ENCODE measurements around the gene RASSF3.
"Not testable (repeated sequence)": the region's sequence is repeated elsewhere in the genome, so short reads cannot be mapped to it uniquely, and the experiment has no call there.

Gene RASSF3

GRCh38 chr12:64673490-64674169, 63.3 kb downstream of the RASSF3 start:
- DNase-seq = no peak

DNA sequence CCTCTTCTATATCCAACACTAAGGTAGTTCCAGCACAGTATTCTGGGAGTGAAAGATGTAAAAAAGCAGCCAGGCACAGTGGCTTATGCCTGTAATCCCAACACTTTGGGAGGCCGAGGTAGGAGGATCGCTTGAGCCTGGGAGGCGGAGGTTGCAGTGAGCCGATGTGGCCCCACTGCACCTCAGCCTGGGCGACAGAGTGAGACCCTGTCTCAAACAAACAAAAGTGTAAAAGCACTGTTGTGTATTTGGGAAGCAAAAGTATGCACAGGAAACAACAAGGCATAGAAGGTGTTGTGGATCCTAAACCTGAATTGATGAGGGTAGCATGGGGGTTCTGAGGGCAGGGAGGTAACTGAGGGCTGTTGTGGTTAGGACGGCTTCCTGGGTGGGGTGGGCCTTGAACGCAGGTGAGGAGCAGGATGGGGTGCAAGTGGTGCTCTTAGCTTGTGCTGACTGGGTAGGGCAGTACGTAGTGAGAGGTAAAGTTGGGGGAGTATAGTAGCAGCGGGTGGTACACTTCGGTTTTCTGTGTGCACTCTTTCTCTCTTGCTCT, 64.2 kb downstream of the RASSF3 start:
- no peak for DNase-seq

GRCh38 chr12:64675795-64676194, 65.5 kb downstream of the RASSF3 start:
- DNase-seq = no peak

GRCh38 chr12:64678248-64678647, 68.0 kb downstream of the RASSF3 start:
- DNase-seq = no peak

DNA sequence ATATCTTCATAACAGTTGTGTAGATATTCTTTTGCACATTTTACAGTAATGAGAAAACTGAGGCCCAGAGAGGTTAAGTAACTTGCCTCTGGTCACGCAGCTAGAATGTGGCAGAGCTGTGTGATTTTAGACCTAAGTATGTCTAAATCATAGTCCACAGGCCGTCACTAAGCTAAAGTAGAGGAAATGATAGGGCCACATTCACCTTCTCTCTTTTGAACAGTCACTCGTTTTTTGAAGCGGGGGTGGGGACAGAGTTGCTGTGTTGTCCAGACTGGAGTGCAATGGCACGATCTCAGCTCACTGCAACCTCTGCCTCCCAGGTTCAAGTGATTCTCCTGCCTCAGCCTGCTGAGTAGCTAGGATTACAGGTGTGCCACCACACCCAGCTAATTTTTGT, 68.5 kb downstream of the RASSF3 start:
- no peak for DNase-seq

GRCh38 chr12:64679487-64680001, 69.2 kb downstream of the RASSF3 start:
- DNase-seq = peak; percentile 55

- no peak for DNase-seq
Observed at GRCh38 chr12:64680235-64680634, 69.9 kb downstream of the RASSF3 start.

- peak; percentile 48 for DNase-seq
Observed at GRCh38 chr12:64681200-64682052, 71.1 kb downstream of the RASSF3 start.

GRCh38 chr12:64682572-64683277, 72.4 kb downstream of the RASSF3 start:
- DNase-seq = no peak

DNA sequence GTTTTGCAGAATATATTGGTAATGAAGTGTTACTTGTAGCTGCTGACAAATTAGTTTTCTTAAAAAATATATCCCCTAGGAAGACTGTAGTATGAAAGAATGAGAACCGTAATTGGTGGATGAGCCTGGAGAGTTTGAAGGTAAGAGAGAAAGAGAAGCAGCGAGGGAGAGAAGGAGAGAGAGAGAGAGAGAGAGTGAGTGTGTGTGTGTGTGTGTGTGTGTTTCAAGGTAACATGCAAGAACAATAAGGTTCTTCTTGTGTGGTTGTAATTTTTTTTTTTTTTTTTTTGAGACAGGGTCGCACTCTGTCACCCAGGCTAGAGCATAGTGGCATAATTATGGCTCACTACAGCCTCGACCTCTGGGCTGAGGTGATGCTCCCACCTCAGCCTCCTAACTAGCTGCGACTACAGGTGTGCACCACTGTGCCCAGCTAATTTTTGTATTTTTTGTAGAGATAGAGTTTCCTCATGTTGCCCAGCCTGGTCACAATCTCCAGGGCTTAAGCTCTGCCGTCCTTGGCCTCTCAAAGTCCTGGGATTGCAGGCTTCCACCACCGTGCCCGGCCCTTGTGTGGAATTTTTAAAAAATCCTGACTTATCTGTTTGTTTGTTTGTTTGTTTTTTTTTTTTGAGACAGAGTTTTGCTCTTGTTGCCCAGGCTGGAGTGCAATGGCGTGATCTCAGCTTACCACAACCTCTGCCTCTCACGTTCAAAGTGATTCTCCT, 73.7 kb downstream of the RASSF3 start:
- DNase-seq = no peak

GRCh38 chr12:64685050-64685449, 74.8 kb downstream of the RASSF3 start:
- DNase-seq = no peak

DNA sequence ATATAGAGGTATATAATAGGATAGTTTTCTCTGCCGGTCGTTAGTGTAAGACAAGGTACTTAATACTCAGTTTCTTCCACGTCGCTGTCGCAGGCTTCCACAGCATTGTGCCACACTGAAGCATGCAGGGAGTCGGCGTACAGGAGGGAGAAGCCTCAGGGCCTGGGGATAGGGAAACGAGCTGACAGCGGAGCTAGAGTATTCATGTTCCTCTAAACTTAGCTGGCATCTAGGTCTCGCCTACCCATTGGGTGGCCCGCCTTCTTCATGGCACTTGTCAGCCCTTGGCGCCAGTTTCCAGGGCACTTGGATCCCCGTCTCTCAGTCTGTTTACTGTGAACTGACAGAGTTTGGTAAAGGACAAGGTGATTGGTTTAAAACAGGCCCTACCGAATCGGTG, 75.3 kb downstream of the RASSF3 start:
- no peak for DNase-seq

DNA sequence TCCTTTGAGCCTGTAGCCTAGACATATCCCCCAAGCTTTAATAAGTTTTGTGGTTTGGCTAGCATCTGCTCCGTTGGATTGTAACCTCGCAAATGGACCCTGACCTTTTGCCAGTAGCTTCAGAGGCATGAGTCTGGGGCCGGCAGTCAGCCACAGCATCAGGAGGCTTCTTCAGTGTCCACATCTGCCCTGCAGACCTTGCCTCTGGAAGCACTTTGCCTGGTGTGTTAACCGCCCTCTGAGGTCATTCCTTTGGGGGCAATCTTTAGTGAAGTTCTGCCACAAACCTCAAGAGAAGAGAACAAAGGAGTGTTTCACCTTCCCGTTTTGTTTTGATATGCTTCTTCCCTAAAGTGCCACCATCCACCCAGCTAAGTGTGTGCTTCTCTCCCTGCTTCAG, 77.5 kb downstream of the RASSF3 start:
- no peak for DNase-seq

DNA sequence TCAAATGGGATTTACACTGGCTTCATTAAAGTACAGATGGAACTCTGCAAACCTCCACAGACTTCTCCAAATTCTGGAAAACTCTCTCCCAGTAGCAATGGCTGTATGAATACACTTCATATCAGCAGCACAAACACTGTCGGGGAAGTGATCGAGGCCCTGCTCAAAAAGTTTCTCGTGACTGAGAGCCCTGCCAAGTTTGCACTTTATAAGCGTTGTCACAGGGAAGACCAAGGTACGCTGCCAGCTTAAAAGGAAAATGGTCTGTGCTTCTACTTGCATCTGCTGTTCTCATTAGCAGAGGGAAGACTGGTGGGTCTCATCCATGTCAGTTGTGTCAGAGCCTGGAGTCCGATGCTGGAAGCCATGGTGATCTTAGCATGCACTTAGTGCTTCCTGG, 77.9 kb downstream of the RASSF3 start:
- DNase-seq = no peak

DNA sequence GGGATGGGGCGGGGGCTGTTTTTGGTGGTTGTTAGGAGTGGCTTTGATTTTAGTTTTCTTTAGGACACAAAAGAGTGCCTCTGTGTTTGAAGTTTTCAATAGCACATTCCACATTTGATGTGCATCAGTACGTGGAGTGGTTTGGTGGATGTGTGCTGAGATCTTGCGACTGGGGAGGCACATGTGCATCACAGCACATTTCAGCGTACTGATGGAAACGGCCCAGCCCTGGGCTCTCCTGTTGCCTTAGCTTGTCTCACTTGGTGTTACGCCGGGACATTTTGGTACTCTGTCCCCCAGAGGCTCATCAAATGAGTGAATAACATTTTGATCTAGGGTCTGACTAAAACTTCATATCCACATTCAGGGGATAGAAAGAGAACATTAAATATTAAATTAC, 78.4 kb downstream of the RASSF3 start:
- no peak for DNase-seq

DNA sequence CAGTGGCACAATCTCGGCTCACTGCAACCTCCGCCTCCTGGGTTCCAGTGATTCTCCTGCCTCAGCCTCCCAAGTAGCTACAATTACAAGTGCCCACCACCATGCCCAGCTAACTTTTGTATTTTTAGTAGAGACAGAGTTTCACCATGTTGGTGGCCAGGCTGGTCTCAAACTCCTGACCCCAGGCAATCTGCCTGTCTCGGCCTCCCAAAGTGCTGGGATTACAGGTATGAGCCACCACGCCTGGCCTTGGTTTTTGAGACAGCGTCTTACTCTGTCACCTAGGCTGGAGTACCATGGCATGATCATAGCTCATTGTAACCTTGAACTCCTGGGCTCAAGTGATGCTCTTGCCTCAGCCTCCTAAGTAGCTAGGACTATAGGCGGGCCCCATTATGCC, 79.9 kb downstream of the RASSF3 start:
- DNase-seq = not testable (repeated sequence)

- DNase-seq = no peak
Observed at GRCh38 chr12:64691227-64691794, 81.0 kb downstream of the RASSF3 start.

GRCh38 chr12:64691795-64692583, 81.7 kb downstream of the RASSF3 start:
- DNase-seq = no peak

- DNase-seq = no peak
Observed at GRCh38 chr12:64694130-64695040, 84.1 kb downstream of the RASSF3 start.

DNA sequence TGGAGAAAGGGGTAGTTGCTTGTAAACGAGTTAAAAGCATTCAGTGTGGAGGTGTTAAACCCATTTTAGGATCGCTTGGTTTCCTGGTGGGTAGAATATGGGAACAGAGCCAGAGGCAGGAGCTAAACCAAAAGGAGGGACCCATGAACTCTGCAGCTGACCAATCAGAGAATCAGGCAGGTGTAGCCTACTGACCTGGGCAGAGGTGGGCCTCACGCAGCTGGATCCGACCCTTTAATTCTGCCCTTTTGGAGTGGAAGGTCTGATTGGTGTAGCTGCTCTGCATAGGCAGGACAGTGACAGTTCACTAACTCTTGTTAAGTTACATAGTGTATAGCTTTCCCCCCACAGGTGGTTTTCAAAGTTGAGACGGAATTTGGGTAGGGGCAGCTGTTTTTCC, 85.3 kb downstream of the RASSF3 start:
- DNase-seq = no peak

Measured in stimulated activated CD4-positive, alpha-beta T cell treated with anti-CD3 and anti-CD28 coated beads, Interleukin-1b, Interleukin-23, amount 100 ng/mL, for 48 hours (primary cell).